GM18508 (cell line): ENCODE measurements around the gene PKNOX1.
A peak's percentile ranks its signal among the peaks of the same experiment; 100 is the strongest.
"Not testable (repeated sequence)": the region's sequence is repeated elsewhere in the genome, so short reads cannot be mapped to it uniquely, and the experiment has no call there.

ENCODE experiments used
- ATAC-seq: cut with Tn5 transposase; IDR thresholded peaks from one replicate; pipeline ENCODE4 v1.9.1; 2021; ENCODE audit warnings: moderate number of reproducible peaks; ENCODE audit not compliant: insufficient read depth, unreplicated experiment

Gene PKNOX1

GRCh38 chr21:42949094-42949755 is 25.1 kb upstream of the PKNOX1 start:
- ATAC-seq = not testable (repeated sequence)

GRCh38 chr21:42951193-42951592 is 23.2 kb upstream of the PKNOX1 start:
- not testable (repeated sequence) for ATAC-seq

- no peak for ATAC-seq
Observed at GRCh38 chr21:42956824-42957630, 17.3 kb upstream of the PKNOX1 start.

- ATAC-seq = not testable (repeated sequence)
Observed at GRCh38 chr21:42958122-42958521, 16.2 kb upstream of the PKNOX1 start.

GRCh38 chr21:42959728-42960127 is 14.6 kb upstream of the PKNOX1 start:
- ATAC-seq = no peak

GRCh38 chr21:42962380-42963007 is 11.9 kb upstream of the PKNOX1 start:
- no peak for ATAC-seq

GRCh38 chr21:42964086-42964485 is 10.3 kb upstream of the PKNOX1 start:
- no peak for ATAC-seq

GRCh38 chr21:42964546-42965210 is 9.7 kb upstream of the PKNOX1 start:
- no peak for ATAC-seq

GRCh38 chr21:42965211-42965560 is 9.2 kb upstream of the PKNOX1 start:
- no peak for ATAC-seq

- not testable (repeated sequence) for ATAC-seq
Observed at GRCh38 chr21:42967616-42968015, 6.7 kb upstream of the PKNOX1 start.

- no peak for ATAC-seq
Observed at GRCh38 chr21:42969193-42969600, 5.2 kb upstream of the PKNOX1 start.

- no peak for ATAC-seq
Observed at GRCh38 chr21:42970946-42971653, 3.3 kb upstream of the PKNOX1 start.

- ATAC-seq = no peak
Observed at GRCh38 chr21:42971897-42972275, 2.5 kb upstream of the PKNOX1 start.

- ATAC-seq = no peak
Observed at GRCh38 chr21:42973309-42973990, 912 bp upstream of the PKNOX1 start.

GRCh38 chr21:42974832-42975820 is 764 bp downstream of the PKNOX1 start:
- peak; percentile 20 for ATAC-seq

- ATAC-seq = no peak
Observed at GRCh38 chr21:42975886-42976608, 1.7 kb downstream of the PKNOX1 start.

GRCh38 chr21:42980312-42981213 is 6.2 kb downstream of the PKNOX1 start:
- ATAC-seq = no peak
